Measurements from ENCODE around the gene ZCCHC14.
A peak's percentile ranks its signal among the peaks of the same experiment; 100 is the strongest.
"Not testable (repeated sequence)": the region's sequence is repeated elsewhere in the genome, so short reads cannot be mapped to it uniquely, and the experiment has no call there.

The ZCCHC14 gene

DNA sequence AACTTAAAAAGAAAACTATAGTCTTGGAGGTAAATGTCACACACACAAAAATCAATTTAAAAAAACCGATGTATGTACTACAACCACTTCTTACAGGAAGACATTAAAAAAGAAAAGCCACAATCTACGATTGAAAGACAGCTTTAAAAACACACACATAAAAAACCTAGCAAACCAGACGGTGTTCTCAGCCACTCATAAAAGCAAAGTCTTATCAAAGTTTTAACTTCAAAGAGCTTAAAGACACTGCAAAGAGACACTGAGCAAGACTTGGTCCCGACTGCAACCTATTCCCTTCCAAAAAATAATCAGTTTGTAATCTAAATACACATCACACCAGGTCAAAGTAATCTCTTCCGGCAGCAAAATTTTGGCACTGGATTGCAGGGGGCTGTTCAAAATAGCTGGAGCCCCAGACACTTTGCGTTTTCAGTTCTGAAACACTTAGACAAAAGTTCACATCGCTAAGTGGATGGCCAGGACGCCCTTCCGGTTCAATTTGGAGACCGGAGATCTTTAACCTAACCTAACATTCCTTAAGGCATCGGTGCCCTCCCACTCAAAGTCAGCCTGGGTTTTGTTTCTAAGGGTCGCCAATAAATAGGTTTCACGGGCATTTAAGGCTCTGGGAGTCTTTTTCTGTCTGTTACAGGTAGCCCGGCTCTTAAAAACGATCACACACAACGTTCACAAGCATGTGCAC lies 2.6 kb downstream of the ZCCHC14 start:
- H3K27me3 ChIP-seq (ENCODE audit: control insufficient read depth, insufficient read depth, low read length): no peaks in the 10 kb centered on the region
- H3K4me1 ChIP-seq (ENCODE audit: control insufficient read depth, insufficient read depth, low read length): peaks cover 34% of the 10 kb centered on the region
- no peaks in the 10 kb centered on the region for H3K36me3 ChIP-seq (ENCODE audit: control insufficient read depth, insufficient read depth, low read length)
- H3K27ac ChIP-seq (ENCODE audit: low read depth, low read length): no peak overlapping the region
- peak overlapping the region; percentile 56 for H3K4me3 ChIP-seq (ENCODE audit: low read length)
- H3K9ac ChIP-seq (ENCODE audit: low read length): no peak overlapping the region

DNA sequence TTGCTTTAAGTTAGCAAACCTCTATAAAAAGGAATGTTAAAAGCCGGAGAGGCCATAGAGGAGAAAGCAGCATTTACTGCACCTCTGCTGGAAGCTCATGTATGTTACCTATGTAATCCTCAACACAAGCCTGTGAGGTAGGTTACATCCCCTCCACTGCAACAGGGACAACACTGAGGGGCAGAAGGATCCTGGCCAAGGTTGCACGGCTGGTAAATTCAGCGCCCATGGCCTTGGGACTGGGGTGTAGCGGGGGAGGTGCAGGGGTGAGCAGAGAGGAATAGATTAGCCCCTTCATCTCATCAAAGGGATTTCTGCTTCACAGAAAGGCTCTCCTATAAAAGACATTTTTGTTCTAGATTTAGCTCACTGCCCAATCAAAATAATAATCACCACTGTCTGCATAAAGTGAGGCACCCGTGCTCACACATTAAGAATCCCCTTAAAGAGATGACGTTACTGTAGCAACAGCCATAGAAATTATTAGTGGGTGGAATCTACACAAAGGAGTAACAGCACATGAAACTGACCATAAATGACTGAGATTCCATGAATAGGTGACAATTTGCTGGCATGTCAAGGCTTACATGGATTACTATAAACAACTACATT lies 3.3 kb downstream of the ZCCHC14 start:
- Histone ChIP-seq H3K4me3 (ENCODE audit: low read length) (peak overlapping the region; percentile 56), H3K27me3 (ENCODE audit: control insufficient read depth, insufficient read depth, low read length) (no peaks in the 10 kb centered on the region), H3K9ac (ENCODE audit: low read length) (no peak overlapping the region), H3K4me1 (ENCODE audit: control insufficient read depth, insufficient read depth, low read length) (peaks cover 34% of the 10 kb centered on the region), H3K36me3 (ENCODE audit: control insufficient read depth, insufficient read depth, low read length) (no peaks in the 10 kb centered on the region), H3K27ac (ENCODE audit: low read depth, low read length) (no peak overlapping the region)

DNA sequence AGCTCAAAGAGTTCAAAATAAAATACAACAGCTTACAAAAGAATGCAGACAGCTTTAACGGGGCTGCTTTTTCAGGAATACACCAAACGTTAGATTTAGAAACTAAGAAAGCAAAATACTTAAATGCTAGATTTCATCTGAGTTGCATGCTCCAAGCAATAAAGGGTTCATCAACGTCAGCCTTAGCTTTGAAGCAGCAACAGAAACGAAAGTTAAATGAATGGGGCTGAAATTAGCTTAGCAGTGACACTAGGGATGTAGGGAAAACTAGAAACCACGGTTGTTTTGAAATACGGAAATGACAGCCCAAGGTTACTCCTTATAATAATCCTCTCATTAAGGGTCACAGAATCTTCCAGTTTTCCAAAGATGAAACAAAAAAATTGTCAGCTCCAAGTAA lies 3.9 kb downstream of the ZCCHC14 start:
- not testable (repeated sequence) for H3K9ac ChIP-seq (ENCODE audit: low read length); H3K27ac ChIP-seq (ENCODE audit: low read depth, low read length)
- H3K4me1 ChIP-seq (ENCODE audit: control insufficient read depth, insufficient read depth, low read length): peaks cover 36% of the 10 kb centered on the region

DNA sequence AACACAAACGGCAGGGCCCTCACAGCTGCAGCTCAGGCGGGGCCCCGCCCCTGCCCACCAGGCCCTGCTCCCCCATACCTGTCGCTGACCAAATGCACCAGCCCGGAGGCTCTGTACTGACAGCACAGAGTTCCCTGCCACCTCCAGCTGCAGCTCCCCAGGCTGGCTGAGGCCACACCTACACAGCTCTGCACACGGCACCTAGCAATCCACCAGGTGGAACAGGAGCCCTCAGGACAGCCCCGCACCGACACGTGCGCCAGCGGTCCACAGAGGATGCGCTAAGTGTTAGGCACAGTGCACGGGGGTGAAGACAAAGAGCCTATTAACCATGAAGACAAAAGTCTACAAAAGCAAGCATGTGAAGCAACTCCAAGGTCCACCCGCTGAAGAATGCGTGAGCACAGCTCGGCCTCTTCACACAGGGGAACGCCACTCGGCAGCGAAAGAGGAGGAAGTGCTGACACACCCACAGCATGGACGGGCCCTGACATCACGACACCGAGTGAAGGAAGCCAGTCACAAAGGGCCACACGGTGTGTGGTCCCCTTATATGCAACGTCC lies 5.4 kb downstream of the ZCCHC14 start:
- no peak overlapping the region for H3K9ac ChIP-seq (ENCODE audit: low read length)
- no peaks in the 10 kb centered on the region for H3K36me3 ChIP-seq (ENCODE audit: control insufficient read depth, insufficient read depth, low read length)
- H3K4me1 ChIP-seq (ENCODE audit: control insufficient read depth, insufficient read depth, low read length): peaks cover 33% of the 10 kb centered on the region
- no peak overlapping the region for H3K27ac ChIP-seq (ENCODE audit: low read depth, low read length)
- peak overlapping the region; percentile 3 for H3K4me3 ChIP-seq (ENCODE audit: low read length)
- H3K27me3 ChIP-seq (ENCODE audit: control insufficient read depth, insufficient read depth, low read length): no peaks in the 10 kb centered on the region

More for the DNA sequence above, 3.9 kb downstream of the ZCCHC14 start:
- H3K27me3 ChIP-seq (ENCODE audit: control insufficient read depth, insufficient read depth, low read length); H3K4me3 ChIP-seq (ENCODE audit: low read length); H3K36me3 ChIP-seq (ENCODE audit: control insufficient read depth, insufficient read depth, low read length): not testable (repeated sequence)

DNA sequence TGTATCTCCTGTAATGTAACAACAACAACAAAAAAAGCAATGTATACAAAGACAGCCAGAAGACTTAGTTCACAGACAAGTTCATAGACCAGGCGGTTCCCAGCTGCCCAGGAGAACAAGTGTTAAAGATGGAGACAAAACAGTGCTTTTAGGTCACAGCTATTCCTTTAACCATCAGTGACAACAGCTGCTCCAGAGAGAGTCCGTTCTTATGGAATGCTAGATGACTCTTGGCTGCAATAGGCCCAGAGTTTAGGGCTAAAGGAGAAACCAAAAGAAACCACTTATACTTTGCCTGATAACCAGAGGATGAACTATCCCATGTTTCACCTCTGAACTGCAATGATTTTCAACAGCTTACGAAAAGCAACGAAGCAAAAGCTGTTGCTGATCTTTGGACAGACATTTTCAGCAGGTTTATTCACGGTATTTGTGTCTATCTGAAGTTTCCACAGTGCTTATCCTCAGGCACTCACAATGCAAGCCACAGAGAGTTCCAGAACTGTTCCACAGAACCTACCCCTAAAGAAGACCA lies 6.0 kb downstream of the ZCCHC14 start:
- Histone ChIP-seq H3K9ac (ENCODE audit: low read length) (no peak overlapping the region), H3K27ac (ENCODE audit: low read depth, low read length) (no peak overlapping the region)

DNA sequence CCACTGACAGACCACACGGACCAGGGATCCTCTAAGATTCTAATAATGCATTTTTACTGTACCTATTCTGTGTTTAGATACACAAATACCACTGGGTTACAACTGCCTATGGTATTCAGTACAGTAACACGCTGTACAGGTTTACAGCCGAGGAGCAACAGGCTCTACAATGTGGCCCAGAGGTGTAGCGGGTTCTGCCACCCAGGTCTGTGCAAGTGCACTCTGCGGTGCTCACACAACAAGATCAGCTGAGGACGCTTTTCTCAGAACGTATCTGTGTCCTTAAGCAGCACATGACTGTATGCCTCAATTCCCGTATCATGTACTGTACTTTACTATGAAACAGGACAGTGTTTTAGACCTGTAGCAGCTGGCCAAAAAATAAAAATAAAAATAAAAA lies 6.5 kb downstream of the ZCCHC14 start:
- Histone ChIP-seq H3K27ac (ENCODE audit: low read depth, low read length) (peak overlapping the region; percentile 22), H3K36me3 (ENCODE audit: control insufficient read depth, insufficient read depth, low read length) (no peaks in the 10 kb centered on the region), H3K4me3 (ENCODE audit: low read length) (no peak overlapping the region), H3K27me3 (ENCODE audit: control insufficient read depth, insufficient read depth, low read length) (no peaks in the 10 kb centered on the region), H3K9ac (ENCODE audit: low read length) (no peak overlapping the region), H3K4me1 (ENCODE audit: control insufficient read depth, insufficient read depth, low read length) (peaks cover 33% of the 10 kb centered on the region)

More for the DNA sequence above, 6.0 kb downstream of the ZCCHC14 start:
- Histone ChIP-seq H3K4me3 (ENCODE audit: low read length) (peak overlapping the region; percentile 21), H3K36me3 (ENCODE audit: control insufficient read depth, insufficient read depth, low read length) (no peaks in the 10 kb centered on the region), H3K4me1 (ENCODE audit: control insufficient read depth, insufficient read depth, low read length) (peaks cover 33% of the 10 kb centered on the region), H3K27me3 (ENCODE audit: control insufficient read depth, insufficient read depth, low read length) (no peaks in the 10 kb centered on the region)

DNA sequence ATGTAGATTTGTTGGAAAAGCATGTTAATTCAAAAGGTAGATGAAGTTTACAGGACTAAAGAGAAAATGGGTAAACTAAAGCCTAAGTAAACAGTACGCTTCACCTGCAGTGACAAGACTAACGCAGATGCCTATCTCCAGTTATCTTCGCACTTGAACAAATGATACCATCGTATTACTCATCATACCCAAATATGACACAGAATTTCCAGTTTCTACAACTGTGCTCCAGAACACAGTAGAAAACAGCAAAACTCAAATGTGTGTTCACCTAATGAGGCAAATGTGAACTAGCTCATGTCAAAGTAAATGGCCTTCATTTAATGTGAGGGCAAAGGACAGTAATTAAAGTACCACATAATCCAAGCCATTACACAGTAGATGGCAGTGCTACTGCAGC lies 7.0 kb downstream of the ZCCHC14 start:
- not testable (repeated sequence) for H3K36me3 ChIP-seq (ENCODE audit: control insufficient read depth, insufficient read depth, low read length); H3K4me3 ChIP-seq (ENCODE audit: low read length); H3K27me3 ChIP-seq (ENCODE audit: control insufficient read depth, insufficient read depth, low read length); H3K9ac ChIP-seq (ENCODE audit: low read length); H3K27ac ChIP-seq (ENCODE audit: low read depth, low read length)
- H3K4me1 ChIP-seq (ENCODE audit: control insufficient read depth, insufficient read depth, low read length): peaks cover 33% of the 10 kb centered on the region

DNA sequence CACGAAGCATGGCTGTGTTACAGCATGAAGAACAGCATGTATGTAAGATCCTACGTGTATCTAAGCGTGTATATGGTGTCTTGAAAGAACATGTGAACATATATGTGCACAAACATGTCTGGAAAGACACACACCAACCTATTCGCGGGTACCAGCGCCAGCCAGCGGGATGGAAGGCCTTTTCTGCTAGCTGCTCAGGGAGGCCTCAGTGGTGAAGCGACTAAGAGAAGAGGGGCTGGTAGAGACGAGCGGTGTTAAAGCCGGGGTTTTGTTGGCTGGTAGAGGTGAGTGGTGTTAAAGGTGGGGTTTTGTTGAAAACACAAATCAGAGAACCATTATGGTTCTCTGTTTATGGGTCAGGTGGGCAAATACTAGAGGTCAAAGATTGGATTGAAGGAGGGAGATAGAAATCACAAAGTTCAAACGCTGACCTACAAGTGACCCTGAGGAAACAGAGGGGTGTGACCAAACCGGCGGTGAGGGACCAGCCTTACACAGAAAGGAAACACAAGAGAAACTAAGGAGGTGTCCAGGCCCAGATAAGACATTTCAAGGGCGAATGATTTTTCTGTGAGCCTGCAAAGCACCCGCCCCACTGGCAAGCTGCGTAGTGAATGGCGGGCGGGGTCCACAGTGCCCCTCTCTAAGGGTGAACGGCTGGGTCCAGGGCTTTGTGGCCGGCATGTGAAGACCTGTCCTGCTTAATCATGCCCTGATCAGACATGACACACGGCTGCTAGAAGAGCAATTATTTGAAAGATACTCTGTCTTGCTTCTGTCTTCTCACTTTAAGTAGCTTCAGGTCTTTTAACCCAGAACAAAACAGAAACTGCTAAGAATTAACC lies 8.1 kb downstream of the ZCCHC14 start:
- Histone ChIP-seq H3K27me3 (ENCODE audit: control insufficient read depth, insufficient read depth, low read length) (no peaks in the 10 kb centered on the region), H3K4me3 (ENCODE audit: low read length) (no peak overlapping the region), H3K36me3 (ENCODE audit: control insufficient read depth, insufficient read depth, low read length) (no peaks in the 10 kb centered on the region), H3K27ac (ENCODE audit: low read depth, low read length) (no peak overlapping the region), H3K9ac (ENCODE audit: low read length) (no peak overlapping the region), H3K4me1 (ENCODE audit: control insufficient read depth, insufficient read depth, low read length) (peaks cover 30% of the 10 kb centered on the region)

DNA sequence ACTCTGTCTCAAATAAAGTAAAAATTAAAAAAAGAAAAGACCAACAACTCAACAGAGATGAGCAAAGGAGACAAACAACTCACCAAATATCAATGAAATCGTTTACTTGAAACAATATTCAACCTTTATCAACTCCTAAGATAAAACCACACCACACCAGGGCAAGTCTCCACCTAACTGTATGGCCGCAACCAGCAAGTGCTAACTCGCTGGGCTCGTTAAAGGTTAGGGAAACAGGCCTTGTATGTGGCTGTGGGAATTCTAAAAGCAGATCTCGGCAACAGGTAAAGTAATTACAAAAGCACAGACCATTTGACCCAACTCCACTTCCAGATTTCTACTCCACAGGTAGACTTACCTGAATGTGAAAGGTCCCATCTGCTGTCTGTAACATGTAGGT lies 9.3 kb downstream of the ZCCHC14 start:
- H3K36me3 ChIP-seq (ENCODE audit: control insufficient read depth, insufficient read depth, low read length): no peaks in the 10 kb centered on the region
- H3K27ac ChIP-seq (ENCODE audit: low read depth, low read length): no peak overlapping the region
- peaks cover 21% of the 10 kb centered on the region for H3K4me1 ChIP-seq (ENCODE audit: control insufficient read depth, insufficient read depth, low read length)

DNA sequence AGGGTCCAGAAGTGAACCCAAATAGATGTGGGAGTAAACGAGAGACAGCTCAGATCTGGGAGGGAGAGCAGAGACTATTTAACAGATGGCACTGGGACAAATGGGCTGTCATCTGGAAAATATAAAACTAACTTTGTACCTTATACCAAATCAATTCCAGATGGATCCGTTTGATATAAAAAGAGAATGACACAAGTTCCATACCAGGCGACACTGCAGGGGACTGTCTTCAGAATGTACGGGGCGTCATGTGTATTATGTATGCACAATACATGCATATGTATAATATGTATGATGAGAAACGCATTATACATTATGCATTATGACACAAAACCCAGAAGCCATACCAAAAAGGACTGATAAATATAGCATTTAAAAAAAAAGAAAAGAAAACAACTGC lies 10.2 kb downstream of the ZCCHC14 start:
- peaks cover 19% of the 10 kb centered on the region for H3K4me1 ChIP-seq (ENCODE audit: control insufficient read depth, insufficient read depth, low read length)
- H3K27ac ChIP-seq (ENCODE audit: low read depth, low read length); H3K4me3 ChIP-seq (ENCODE audit: low read length): not testable (repeated sequence)

More for the DNA sequence above, 9.3 kb downstream of the ZCCHC14 start:
- Histone ChIP-seq H3K9ac (ENCODE audit: low read length) (no peak overlapping the region), H3K27me3 (ENCODE audit: control insufficient read depth, insufficient read depth, low read length) (no peaks in the 10 kb centered on the region), H3K4me3 (ENCODE audit: low read length) (no peak overlapping the region)

DNA sequence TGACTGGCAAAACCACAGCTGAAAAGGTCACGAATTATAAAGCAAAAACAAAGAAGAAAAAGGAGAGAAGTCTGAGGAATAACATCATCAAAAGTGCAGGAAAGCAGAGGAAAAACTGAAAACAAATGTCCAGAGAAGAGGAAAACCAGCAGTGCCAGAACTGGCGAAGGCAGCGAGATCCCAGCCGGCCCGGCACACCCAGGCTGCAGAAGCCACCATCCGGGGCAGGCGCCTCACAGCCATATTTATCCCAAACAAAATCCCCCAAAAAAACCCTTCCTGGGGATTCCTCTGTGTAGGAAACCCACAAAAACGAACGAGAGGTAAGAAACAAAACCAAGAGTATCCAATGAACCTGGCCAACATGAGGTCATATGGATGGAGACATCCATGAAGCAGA lies 10.6 kb downstream of the ZCCHC14 start:
- Histone ChIP-seq H3K27me3 (ENCODE audit: control insufficient read depth, insufficient read depth, low read length) (no peaks in the 10 kb centered on the region), H3K4me3 (ENCODE audit: low read length) (no peak overlapping the region), H3K4me1 (ENCODE audit: control insufficient read depth, insufficient read depth, low read length) (peaks cover 17% of the 10 kb centered on the region), H3K9ac (ENCODE audit: low read length) (no peak overlapping the region), H3K36me3 (ENCODE audit: control insufficient read depth, insufficient read depth, low read length) (no peaks in the 10 kb centered on the region), H3K27ac (ENCODE audit: low read depth, low read length) (no peak overlapping the region)

More for the DNA sequence above, 10.2 kb downstream of the ZCCHC14 start:
- not testable (repeated sequence) for H3K27me3 ChIP-seq (ENCODE audit: control insufficient read depth, insufficient read depth, low read length); H3K9ac ChIP-seq (ENCODE audit: low read length); H3K36me3 ChIP-seq (ENCODE audit: control insufficient read depth, insufficient read depth, low read length)

DNA sequence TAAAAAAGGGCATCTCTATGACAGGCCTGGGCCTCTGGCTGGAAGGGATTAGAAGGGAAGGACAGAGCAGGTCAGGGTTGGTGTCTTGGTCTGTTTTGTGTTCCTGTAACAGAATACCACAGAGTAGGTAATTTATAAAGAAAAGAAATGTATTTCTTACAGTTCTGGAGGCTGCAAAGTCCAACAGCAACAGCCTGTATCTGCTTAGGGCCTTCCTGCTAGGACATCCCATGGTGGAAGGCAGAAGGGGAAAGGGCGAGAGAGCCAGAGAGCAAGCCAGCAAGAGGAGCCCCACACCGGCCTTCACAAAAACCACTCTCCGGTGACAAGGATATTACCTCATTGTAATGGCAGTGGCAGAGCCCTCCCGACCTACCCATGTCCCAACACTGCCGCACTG lies 11.1 kb downstream of the ZCCHC14 start:
- not testable (repeated sequence) for H3K27ac ChIP-seq (ENCODE audit: low read depth, low read length); H3K27me3 ChIP-seq (ENCODE audit: control insufficient read depth, insufficient read depth, low read length); H3K4me3 ChIP-seq (ENCODE audit: low read length); H3K9ac ChIP-seq (ENCODE audit: low read length); H3K36me3 ChIP-seq (ENCODE audit: control insufficient read depth, insufficient read depth, low read length)
- H3K4me1 ChIP-seq (ENCODE audit: control insufficient read depth, insufficient read depth, low read length): peaks cover 11% of the 10 kb centered on the region

Measured in rectal smooth muscle tissue (tissue), 1 donor.